ENCODE measurements around the gene CYSTM1.
"Not testable (repeated sequence)": the region's sequence is repeated elsewhere in the genome, so short reads cannot be mapped to it uniquely, and the experiment has no call there.

CYSTM1 gene

DNA sequence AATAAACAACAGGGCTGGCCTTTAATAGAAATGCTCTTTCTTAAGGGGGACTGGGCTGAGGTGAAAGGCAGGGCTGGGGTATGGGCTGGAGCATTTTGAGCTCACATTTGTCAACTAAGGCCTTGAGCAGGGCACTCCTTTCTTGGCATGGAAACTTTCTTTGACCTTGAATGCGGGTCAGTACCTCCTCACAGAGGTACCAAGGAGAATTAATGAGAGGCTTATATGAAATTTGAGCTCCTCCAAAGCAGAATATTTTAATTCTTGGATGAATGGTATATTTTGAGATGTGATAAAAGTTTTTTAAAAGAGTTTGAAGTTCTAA is 3.1 kb downstream of the CYSTM1 start:
- DNase-seq (ENCODE audit: low spot score), result no peak

DNA sequence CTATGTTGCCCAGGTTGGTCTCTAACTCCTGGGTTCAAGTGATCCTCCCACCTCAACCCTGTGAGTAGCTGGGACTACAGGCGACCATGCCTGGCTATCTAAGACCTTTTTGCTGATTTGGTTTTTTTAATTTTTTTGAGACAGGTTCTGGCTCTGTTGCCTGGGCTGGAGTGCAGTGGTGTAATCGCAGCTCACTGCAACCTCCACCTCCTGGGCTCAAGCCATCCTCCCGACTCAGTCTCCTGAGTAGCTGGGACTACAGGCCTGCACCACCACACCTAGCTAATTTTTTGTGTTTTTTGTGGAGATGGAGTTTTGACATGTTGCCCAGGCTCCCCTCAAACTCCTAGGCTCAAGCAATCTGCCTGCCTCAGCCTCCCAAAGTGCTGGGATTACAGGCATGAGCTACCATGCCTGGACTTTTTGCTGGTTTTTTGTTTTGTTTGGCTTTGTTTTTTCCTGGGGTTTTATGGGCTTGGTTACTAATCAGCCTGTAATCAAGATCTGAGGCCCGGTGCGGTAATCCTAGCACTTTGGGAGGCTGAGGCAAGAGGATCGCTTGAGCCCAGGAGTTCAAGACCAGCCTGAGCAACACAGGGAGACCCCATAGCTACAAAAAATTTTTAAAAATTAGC is 3.6 kb downstream of the CYSTM1 start:
- DNase-seq (ENCODE audit: low spot score), result no peak

GRCh38 chr5:140181002-140181483 is 6.1 kb downstream of the CYSTM1 start:
- no peak for DNase-seq (ENCODE audit: low spot score)

- DNase-seq (ENCODE audit: low spot score), result no peak
Observed at GRCh38 chr5:140181525-140181924, 6.5 kb downstream of the CYSTM1 start.

- DNase-seq (ENCODE audit: low spot score), result no peak
Observed at GRCh38 chr5:140182075-140182711, 7.2 kb downstream of the CYSTM1 start.

GRCh38 chr5:140182803-140183367 is 7.9 kb downstream of the CYSTM1 start:
- peak; percentile 55 for DNase-seq (ENCODE audit: low spot score)

DNA sequence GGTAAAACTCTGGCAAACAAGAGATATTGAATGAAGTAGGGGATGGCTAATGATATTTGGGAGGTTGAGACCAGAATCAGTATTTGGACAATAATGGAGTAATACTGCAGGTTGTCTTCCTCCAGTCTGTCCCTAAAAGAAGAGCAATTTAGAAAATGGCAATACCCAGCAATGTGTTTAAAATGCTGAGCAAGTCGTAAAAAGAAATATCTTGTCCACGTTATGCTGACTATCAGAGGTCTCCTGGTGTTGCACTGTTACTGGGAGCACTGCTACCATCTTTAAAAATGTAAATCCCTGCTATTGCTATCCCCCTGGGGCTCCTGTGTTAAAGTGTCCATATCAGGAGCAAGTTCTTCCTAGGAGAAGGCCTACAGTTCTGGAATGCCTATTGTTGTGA is 10.4 kb downstream of the CYSTM1 start:
- no peak for DNase-seq (ENCODE audit: low spot score)

DNA sequence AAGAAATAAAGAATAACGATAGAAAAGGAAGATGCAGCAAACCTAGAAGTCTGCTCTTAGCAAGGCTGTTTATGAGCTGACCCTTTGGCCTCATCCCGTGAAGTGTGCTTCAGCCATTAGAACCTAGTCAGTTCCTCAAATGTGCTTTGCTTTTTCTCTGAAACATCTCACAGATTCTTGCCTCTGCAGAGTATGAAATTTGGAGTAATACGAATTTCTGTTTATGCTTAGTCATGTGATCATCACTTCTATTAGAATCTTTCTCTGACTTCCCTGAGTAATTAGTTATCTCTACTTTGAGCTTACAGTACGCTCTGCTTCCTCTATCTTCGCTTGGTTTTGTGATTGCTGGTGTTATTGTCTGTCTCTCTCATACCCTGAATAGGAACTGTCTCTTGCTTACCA is 11.3 kb downstream of the CYSTM1 start:
- no peak for DNase-seq (ENCODE audit: low spot score)

DNA sequence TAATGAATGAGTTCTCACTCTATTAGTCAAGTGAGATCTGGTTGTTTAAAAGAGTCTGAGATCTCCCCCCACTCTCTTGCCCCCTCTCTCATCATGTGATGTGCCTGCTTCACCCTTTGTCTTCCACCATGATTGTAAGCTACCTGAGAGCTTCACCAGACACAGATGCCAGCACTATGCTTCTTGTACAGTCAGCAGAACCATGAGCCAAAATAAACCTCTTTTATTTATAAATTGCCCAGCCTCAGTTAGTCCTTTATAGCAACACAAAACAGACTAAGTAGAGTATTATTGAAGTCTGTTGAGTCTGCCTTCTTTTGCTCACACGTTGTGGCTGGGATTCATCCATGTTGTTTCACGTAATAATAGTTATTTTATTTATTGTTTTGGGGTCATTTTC is 14.3 kb downstream of the CYSTM1 start:
- no peak for DNase-seq (ENCODE audit: low spot score)

- DNase-seq (ENCODE audit: low spot score), result no peak
Observed at GRCh38 chr5:140189977-140190871, 15.2 kb downstream of the CYSTM1 start.

- DNase-seq (ENCODE audit: low spot score), result no peak
Observed at GRCh38 chr5:140190872-140191218, 15.9 kb downstream of the CYSTM1 start.

DNA sequence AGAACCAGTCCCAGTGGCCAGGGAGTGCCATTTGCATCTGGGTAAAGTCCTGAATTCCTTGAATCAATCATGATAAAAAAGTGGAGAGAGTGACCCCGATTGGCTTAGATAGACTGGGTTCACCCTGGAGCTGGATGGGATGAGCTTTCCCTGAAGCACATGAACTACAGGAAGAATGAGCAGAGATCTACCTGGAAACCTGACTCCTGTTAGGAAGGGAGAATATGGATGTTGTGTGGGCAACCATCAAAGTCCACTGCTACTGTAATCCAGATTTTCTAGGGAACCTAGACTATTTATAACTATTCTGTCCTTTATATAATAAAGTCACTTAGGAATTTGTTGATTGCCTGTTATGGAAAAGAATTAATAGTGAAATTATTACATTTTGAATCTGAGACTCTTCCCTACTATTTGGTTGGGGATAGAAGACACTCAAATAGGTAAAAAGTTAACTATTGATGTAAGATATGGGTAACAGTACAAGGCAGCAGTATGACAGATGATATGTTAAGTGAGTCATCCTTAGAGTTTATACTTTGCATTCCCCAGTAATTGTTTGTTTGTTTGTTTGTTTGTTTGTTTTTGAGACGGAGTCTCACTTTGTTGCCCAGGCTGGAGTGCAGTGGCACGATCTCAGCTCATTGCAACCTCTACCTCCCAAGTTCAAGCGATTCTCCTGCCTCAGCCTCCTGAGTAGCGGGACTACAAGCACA is 17.9 kb downstream of the CYSTM1 start:
- no peak for DNase-seq (ENCODE audit: low spot score)

DNA sequence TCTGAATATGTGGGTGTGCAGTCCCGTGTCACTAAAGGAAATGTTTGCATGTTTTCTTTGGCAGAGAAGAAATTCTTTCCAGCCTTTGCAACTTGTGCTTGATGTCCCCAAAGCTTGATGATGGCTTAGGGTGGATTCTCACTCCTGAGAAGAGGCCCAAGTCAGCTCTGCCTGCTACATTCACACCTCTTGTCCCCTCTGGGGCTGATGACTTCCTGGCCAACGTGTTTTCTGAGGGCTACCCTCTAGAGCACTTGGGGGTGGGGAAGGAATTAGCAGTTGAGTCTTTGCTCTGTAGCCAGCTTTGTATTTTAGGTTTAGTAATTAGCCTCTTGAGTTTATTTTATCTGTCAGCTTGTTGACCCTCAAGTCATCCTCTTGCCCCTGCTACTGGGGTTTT is 19.7 kb downstream of the CYSTM1 start:
- DNase-seq (ENCODE audit: low spot score), result no peak

GRCh38 chr5:140196115-140196814 is 21.3 kb downstream of the CYSTM1 start:
- DNase-seq (ENCODE audit: low spot score), result no peak

- DNase-seq (ENCODE audit: low spot score), result no peak
Observed at GRCh38 chr5:140197023-140197422, 22.0 kb downstream of the CYSTM1 start.

GRCh38 chr5:140198915-140199314 is 23.9 kb downstream of the CYSTM1 start:
- DNase-seq (ENCODE audit: low spot score), result not testable (repeated sequence)

DNA sequence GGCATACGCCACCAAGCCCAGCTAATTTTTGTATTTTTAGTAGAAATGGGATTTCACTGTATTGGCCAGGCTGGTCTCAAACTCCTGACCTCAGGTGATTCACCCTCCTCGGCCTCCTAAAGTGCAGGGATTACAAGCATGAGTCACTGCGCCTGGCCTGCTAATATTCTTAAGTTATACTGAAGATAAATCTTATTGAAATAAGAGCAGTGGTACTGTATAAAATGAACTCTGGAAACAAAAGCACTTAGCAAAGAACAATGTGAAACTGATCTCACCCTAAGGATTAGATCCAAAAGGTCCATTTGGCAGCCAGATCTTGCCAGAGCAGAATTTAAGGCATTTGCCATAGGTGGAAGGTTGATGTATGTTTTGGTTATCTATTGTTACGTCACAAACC is 27.1 kb downstream of the CYSTM1 start:
- DNase-seq (ENCODE audit: low spot score), result no peak

GRCh38 chr5:140202610-140203009 is 27.6 kb downstream of the CYSTM1 start:
- DNase-seq (ENCODE audit: low spot score), result no peak

GRCh38 chr5:140205216-140205615 is 30.2 kb downstream of the CYSTM1 start:
- no peak for DNase-seq (ENCODE audit: low spot score)

GRCh38 chr5:140205952-140206351 is 31.0 kb downstream of the CYSTM1 start:
- no peak for DNase-seq (ENCODE audit: low spot score)

GRCh38 chr5:140207250-140207964 is 32.4 kb downstream of the CYSTM1 start:
- no peak for DNase-seq (ENCODE audit: low spot score)
